22Rv1 (cell line): ENCODE results near the gene CA10.

Source experiments
- CTCF ChIP-seq: fragments of 450-650 bp; IDR thresholded peaks from 2 replicates; pipeline ENCODE4 v1.5.1; 2017; ENCODE audit warnings: mild to moderate bottlenecking
- ZFX ChIP-seq: fragments of 450-650 bp; IDR thresholded peaks from 2 replicates; pipeline ENCODE4 v1.6.1; 2017; ENCODE audit warnings: antibody characterized with exemption, borderline replicate concordance

GRCh38 chr17:51650772-51651171 lies 507.7 kb downstream of the CA10 start:
- no peak for TF ChIP-seq CTCF
- TF ChIP-seq ZFX, result no peak
